Subcutaneous abdominal adipose tissue (tissue), 5 donors: ENCODE measurements around the gene RTBDN.
"Not testable (repeated sequence)": the region's sequence is repeated elsewhere in the genome, so short reads cannot be mapped to it uniquely, and the experiment has no call there.

Experiments used
- H3K27ac ChIP-seq: one replicate; pipeline ENCODE4 v1.7.0; 2013; ENCODE audit warnings: low read depth, mild to moderate bottlenecking, inconsistent platforms, low read length, moderate library complexity
- H3K27me3 ChIP-seq, 5 donors: one replicate each; pipeline ENCODE4 v1.7.0; 2013; ENCODE audit warnings: low read length in 5 of 5, inconsistent platforms in 1 of 5; ENCODE audit not compliant: control insufficient read depth in 5 of 5, insufficient read depth in 4 of 5
- H3K36me3 ChIP-seq, 5 donors: one replicate each; pipeline ENCODE4 v1.7.0; 2013; ENCODE audit warnings: low read length in 5 of 5; ENCODE audit not compliant: control insufficient read depth in 5 of 5, insufficient read depth in 5 of 5
- H3K4me1 ChIP-seq, 5 donors: one replicate each; pipeline ENCODE4 v1.7.0; 2013; ENCODE audit warnings: low read length in 5 of 5, mild to moderate bottlenecking in 3 of 5, moderate library complexity in 1 of 5; ENCODE audit not compliant: control insufficient read depth in 5 of 5, insufficient read depth in 5 of 5
- H3K4me3 ChIP-seq, 5 donors: one replicate each; pipeline ENCODE4 v1.7.0; 2013; ENCODE audit warnings: low read length in 5 of 5, low read depth in 1 of 5
- H3K9ac ChIP-seq, 5 donors: one replicate each; pipeline ENCODE4 v1.7.0; 2013; ENCODE audit warnings: low read length in 5 of 5, mild to moderate bottlenecking in 4 of 5, moderate library complexity in 3 of 5
- H3K9me3 ChIP-seq, 5 donors: one replicate each; pipeline ENCODE4 v1.7.0; 2013; ENCODE audit warnings: low read length in 5 of 5; ENCODE audit not compliant: control insufficient read depth in 5 of 5
- donor health status: healthy.
- donor health status: healthy.
- donor health status: healthy.
- donor health status: healthy.
- donor health status: healthy.

The RTBDN gene

GRCh38 chr19:12801466-12802266 is 32.7 kb downstream of the RTBDN start, which contains the start of the genes PRDX2 and THSD8:
Gene PRDX2 (minus strand): TSS chr19:12801800. CDS start chr19:12801261, 539 bp downstream.
Gene THSD8 (plus strand): TSS chr19:12802069. CDS start chr19:12802072, 3 bp downstream.
- peak within 1 kb of the TSS; percentile 80 to 97 (median 94) for H3K4me3 ChIP-seq
- peaks cover 0 to 26% (median 15%) of the 10 kb centered on the region in 5 donors for H3K36me3 ChIP-seq
- H3K27me3 ChIP-seq = no peaks in the 10 kb centered on the region
- peak within 1 kb of the TSS; percentile 60 for H3K27ac ChIP-seq
- H3K9me3 ChIP-seq = no peaks in the 10 kb centered on the region
- peaks cover 8 to 38% (median 36%) of the 10 kb centered on the region in 5 donors for H3K4me1 ChIP-seq
- peak within 1 kb of the TSS; percentile 56 to 94 (median 85) for H3K9ac ChIP-seq

GRCh38 chr19:12800923-12801465 is 33.4 kb downstream of the RTBDN start:
- H3K27me3 ChIP-seq = no peaks in the 10 kb centered on the region
- H3K36me3 ChIP-seq = peaks cover 0 to 28% (median 15%) of the 10 kb centered on the region in 5 donors
- peak overlapping the region; percentile 60 for H3K27ac ChIP-seq
- H3K4me3 ChIP-seq = peak overlapping the region; percentile 67 to 97 (median 94)
- peak overlapping the region; percentile 56 to 94 (median 85) for H3K9ac ChIP-seq
- peaks cover 10 to 38% (median 34%) of the 10 kb centered on the region in 5 donors for H3K4me1 ChIP-seq
- no peaks in the 10 kb centered on the region for H3K9me3 ChIP-seq

GRCh38 chr19:12800466-12800770 is 34.0 kb downstream of the RTBDN start:
- H3K4me1 ChIP-seq = peaks cover 10 to 39% (median 35%) of the 10 kb centered on the region in 5 donors
- H3K27ac ChIP-seq = no peak overlapping the region
- H3K9me3 ChIP-seq = no peaks in the 10 kb centered on the region
- H3K4me3 ChIP-seq = peak overlapping the region; percentile 67 to 97 (median 94)
- H3K27me3 ChIP-seq = no peaks in the 10 kb centered on the region
- peak overlapping the region in 3 of 5 donors; percentile 56 to 94 (median 92) for H3K9ac ChIP-seq
- H3K36me3 ChIP-seq = peaks cover 0 to 28% (median 15%) of the 10 kb centered on the region in 5 donors

GRCh38 chr19:12799742-12800465 is 34.5 kb downstream of the RTBDN start:
- Histone ChIP-seq H3K9me3 (no peaks in the 10 kb centered on the region), H3K9ac (peak overlapping the region in 1 of 5 donors; percentile 94), H3K4me1 (peaks cover 10 to 39% (median 35%) of the 10 kb centered on the region in 5 donors), H3K4me3 (no peak overlapping the region), H3K27ac (no peak overlapping the region), H3K36me3 (peaks cover 0 to 28% (median 15%) of the 10 kb centered on the region in 5 donors), H3K27me3 (no peaks in the 10 kb centered on the region)

GRCh38 chr19:12797607-12798006 is 36.8 kb downstream of the RTBDN start:
- H3K4me3 ChIP-seq, H3K9me3 ChIP-seq, H3K27ac ChIP-seq, H3K9ac ChIP-seq, H3K27me3 ChIP-seq: not testable (repeated sequence)
- H3K4me1 ChIP-seq = peaks cover 10 to 43% (median 38%) of the 10 kb centered on the region in 5 donors
- H3K36me3 ChIP-seq = peaks cover 0 to 28% (median 15%) of the 10 kb centered on the region in 5 donors

GRCh38 chr19:12797141-12797587 is 37.2 kb downstream of the RTBDN start:
- Histone ChIP-seq H3K9ac (no peak overlapping the region), H3K4me3 (no peak overlapping the region), H3K9me3 (no peaks in the 10 kb centered on the region), H3K27ac (no peak overlapping the region), H3K4me1 (peaks cover 10 to 39% (median 34%) of the 10 kb centered on the region in 5 donors), H3K36me3 (peaks cover 0 to 28% (median 15%) of the 10 kb centered on the region in 5 donors), H3K27me3 (no peaks in the 10 kb centered on the region)

- peak overlapping the region; percentile 50 for H3K27ac ChIP-seq
- no peak overlapping the region for H3K9ac ChIP-seq
- H3K36me3 ChIP-seq = peaks cover 0 to 28% (median 15%) of the 10 kb centered on the region in 5 donors
- no peaks in the 10 kb centered on the region for H3K27me3 ChIP-seq
- H3K9me3 ChIP-seq = no peaks in the 10 kb centered on the region
- peak overlapping the region in 4 of 5 donors; percentile 27 to 42 (median 32) for H3K4me3 ChIP-seq
- peaks cover 10 to 31% (median 27%) of the 10 kb centered on the region in 5 donors for H3K4me1 ChIP-seq
Observed at GRCh38 chr19:12796146-12797071, 38.0 kb downstream of the RTBDN start.

GRCh38 chr19:12794971-12795381 is 39.4 kb downstream of the RTBDN start:
- H3K4me1 ChIP-seq = peaks cover 7 to 32% (median 24%) of the 10 kb centered on the region in 5 donors
- H3K4me3 ChIP-seq = peak overlapping the region in 1 of 5 donors; percentile 59
- no peaks in the 10 kb centered on the region for H3K27me3 ChIP-seq
- no peak overlapping the region for H3K9ac ChIP-seq
- H3K27ac ChIP-seq = peak overlapping the region; percentile 100
- H3K36me3 ChIP-seq = peaks cover 0 to 23% (median 11%) of the 10 kb centered on the region in 5 donors
- H3K9me3 ChIP-seq = no peaks in the 10 kb centered on the region
